Bronchial smooth muscle cell (primary cell): ENCODE measurements around the gene LGMN. TPM values are rescaled to one million over a fixed set of nuclear protein-coding genes. Genes with fewer than 3 reads are reported as not detected.

Experiments used
- total RNA-seq: library from RNA; depleted of rRNA; stranded (reverse); fragments of >200 nt; gene quantifications from 2 replicates; pipeline ENCODE4 v1.2.1, GENCODE V29; 2014

The LGMN gene
- total RNA-seq = 24.6 and 30.7 TPM in 2 replicates

DNA sequence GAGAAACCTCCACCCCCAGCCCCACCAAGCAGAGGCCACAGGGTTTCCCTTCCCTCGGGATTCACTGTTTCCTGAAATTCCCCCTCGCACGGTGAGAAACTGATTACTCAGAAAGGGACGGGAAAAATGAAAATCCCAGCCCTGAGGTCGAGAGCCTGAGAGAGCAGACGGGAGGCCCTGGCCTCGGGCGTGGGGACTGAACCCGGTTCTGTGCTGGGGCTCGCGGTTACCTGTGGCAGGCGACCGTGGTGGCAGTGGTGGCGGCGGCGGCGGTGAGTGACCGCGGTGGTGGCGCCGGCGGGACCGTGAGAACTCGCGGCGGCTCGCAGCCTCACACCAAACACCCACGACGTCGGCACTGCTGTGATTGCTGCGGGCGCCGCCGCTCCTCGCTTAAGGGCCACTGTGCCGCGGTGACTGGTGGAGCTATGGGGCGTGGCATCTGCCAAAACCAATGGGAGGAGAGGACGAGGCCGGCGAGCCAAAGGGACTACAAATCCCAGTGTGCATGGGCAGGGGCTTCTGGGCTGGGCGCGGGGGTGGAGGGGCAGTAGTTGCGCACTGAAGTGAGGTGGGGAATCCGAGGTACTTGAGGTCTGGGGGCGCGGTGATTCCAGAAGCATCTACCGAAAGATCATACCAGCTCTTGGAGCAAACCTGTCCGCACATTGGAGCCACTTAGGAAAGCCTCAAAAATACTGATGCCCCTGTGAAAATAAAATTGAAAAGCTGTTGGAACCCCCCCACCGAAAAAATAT lies at the start of gene LGMN:
LGMN (minus strand) TSS at position 369 of the 758 bp plus-strand sequence. CDS start 15,841 bp downstream, outside the sequence.

DNA sequence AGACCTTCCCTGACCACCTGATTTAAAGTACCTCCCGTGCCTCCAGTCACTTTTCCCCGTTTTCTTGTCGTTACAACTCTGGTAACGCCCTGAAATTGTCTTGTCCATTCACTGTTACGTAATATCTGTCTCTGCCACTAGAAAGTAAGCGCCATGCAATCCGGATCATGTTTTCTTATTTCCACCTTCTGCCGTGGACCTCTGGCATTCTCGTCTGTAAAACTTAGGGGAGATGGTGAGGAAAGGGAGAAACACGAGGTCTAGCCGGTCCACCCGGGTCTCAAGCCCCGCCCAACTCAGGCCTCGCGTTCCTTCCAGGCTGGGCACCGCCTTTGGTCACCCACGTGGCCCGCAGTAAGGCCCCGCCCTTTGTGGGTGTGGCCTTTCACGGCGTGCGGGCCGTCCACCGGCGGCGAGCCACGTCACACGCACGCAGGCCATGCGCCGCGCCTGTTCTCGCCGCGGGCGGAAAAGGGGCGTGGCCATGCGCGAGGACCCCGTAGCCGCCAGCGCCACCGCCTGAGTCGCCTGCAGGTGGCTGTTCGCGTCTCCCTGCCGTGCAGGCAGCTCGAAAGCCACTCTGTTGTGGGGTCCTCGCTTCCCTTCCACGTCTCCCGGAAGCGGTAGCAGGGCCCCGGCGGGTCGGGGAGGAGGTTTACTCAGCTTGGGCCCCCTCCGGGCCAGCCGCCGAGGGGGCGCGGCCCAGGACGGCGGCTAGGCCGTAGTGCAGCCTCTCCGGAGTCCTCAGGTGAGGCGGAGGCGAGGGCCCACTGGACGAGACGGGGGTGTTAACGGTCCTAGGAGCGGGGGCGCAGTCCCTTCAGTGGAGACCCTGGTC lies 45.5 kb upstream of the LGMN start, which contains the start of gene GOLGA5:
GOLGA5 (plus strand) TSS at position 597 of the 838 bp plus-strand sequence. CDS start 3,133 bp downstream, outside the sequence.

Other genes with a start within 250 kb of the LGMN start
- 1.9 and 3.0 TPM in 2 replicates for gene RIN3, start 234.8 kb downstream of the LGMN start, total RNA-seq
- gene GOLGA5, start 45.7 kb upstream of the LGMN start, total RNA-seq = 28.2 and 40.0 TPM in 2 replicates
- gene CHGA, start 174.5 kb upstream of the LGMN start, total RNA-seq = 0.16 TPM in 1 of 2 replicates, not detected in the other